ENCODE data around the gene PDE10A.
"Not testable (repeated sequence)": the region's sequence is repeated elsewhere in the genome, so short reads cannot be mapped to it uniquely, and the experiment has no call there.

Gene PDE10A

DNA sequence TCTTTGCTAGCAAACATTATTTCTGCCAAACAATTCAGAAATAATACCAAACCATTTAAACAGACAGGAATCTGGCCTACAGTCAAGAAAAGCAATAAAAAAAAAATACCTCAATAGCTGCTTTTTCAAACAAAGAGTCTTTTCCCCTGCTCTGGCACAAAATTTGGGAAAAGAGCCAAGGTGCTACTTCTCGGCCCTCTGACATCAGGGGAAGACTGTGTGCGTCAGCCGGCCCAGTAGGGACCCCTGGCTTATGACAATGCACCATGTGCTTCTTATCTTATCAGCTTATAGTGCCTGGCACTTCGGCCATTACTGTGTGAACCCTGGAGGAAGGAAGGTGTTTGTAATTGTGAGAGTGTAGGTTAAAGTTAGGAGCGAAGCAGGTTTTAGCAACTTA, 89.4 kb downstream of the PDE10A start:
- TF ChIP-seq CTCF (IDR thresholded peaks at IDR 0.05; ENCODE audit: insufficient read depth, missing control alignments): no peak
- DNase-seq (ENCODE audit: insufficient read length, low spot score) (no peak), FAIRE-seq (no peak)

GRCh38 chr6:165571721-165572132, 91.3 kb downstream of the PDE10A start:
- no peak for DNase-seq (ENCODE audit: insufficient read length, low spot score)
- no peak for FAIRE-seq
- no peak for TF ChIP-seq CTCF (IDR thresholded peaks at IDR 0.05; ENCODE audit: insufficient read depth, missing control alignments)

GRCh38 chr6:165571068-165571682, 91.9 kb downstream of the PDE10A start:
- DNase-seq (ENCODE audit: insufficient read length, low spot score): no peak
- no peak for TF ChIP-seq CTCF (IDR thresholded peaks at IDR 0.05; ENCODE audit: insufficient read depth, missing control alignments)
- FAIRE-seq: no peak

DNA sequence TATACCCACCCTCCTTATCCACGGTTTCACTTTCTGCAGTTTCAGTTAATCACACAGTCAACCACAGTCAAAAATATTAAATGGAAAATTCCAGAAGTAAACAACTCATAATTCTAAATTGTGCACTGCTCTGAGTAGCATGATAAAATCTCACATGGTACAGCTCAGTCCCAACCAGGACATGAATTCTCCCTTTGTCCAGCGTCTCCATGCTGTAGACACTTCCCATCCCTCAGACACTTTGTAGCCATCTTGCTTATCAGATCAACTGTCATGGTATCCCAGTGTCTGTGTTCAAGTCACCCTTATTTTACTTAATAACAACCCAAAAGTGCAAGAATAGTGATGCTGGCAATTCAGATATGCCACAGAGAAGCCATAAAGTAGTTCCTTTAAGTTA, 94.7 kb downstream of the PDE10A start:
- DNase-seq (ENCODE audit: insufficient read length, low spot score) (no peak), FAIRE-seq (no peak)
- TF ChIP-seq CTCF (IDR thresholded peaks at IDR 0.05; ENCODE audit: insufficient read depth, missing control alignments): no peak

DNA sequence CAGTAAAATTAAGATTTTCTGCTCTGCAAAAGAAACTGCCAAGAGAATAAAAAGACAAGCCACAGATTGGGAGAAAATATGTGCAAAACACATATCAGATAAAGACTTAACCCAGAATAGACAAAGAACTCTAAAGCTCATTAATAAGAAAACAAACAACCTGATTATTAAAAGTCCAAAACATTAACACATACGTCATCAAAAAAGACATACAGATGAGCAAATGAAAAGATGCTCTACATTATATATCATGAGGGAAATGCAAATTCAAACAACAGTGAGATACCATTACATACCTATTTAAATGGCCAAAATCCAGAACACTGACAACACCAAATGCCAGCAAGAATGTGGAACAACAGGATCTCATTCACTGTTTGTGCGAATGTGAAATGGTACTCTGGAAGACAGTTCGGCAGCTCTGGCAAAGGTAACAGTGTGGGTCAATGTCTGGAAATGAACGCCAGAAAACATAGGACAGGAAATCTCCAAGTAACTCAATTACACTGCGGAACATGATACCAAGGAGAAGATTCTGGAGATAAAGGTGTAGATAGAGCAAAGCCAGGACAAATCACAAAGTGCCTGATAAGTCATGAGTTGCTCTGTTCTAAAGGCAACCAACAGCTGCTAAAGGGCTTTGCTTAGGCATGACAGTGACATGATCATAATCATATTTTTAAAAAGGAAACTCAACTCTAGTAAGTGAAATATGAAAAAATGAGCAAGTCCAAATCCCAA, 96.8 kb downstream of the PDE10A start:
- no peak for FAIRE-seq
- TF ChIP-seq CTCF (IDR thresholded peaks at IDR 0.05; ENCODE audit: insufficient read depth, missing control alignments): no peak
- no peak for DNase-seq (ENCODE audit: insufficient read length, low spot score)

- no peak for TF ChIP-seq CTCF (IDR thresholded peaks at IDR 0.05; ENCODE audit: insufficient read depth, missing control alignments)
- no peak for DNase-seq (ENCODE audit: insufficient read length, low spot score)
- FAIRE-seq: no peak
Measured at GRCh38 chr6:165562421-165563090, 100.5 kb downstream of the PDE10A start.

- no peak for TF ChIP-seq CTCF (IDR thresholded peaks at IDR 0.05; ENCODE audit: insufficient read depth, missing control alignments)
- DNase-seq (ENCODE audit: insufficient read length, low spot score) (no peak), FAIRE-seq (no peak)
Measured at GRCh38 chr6:165559632-165560031, 103.4 kb downstream of the PDE10A start.

DNA sequence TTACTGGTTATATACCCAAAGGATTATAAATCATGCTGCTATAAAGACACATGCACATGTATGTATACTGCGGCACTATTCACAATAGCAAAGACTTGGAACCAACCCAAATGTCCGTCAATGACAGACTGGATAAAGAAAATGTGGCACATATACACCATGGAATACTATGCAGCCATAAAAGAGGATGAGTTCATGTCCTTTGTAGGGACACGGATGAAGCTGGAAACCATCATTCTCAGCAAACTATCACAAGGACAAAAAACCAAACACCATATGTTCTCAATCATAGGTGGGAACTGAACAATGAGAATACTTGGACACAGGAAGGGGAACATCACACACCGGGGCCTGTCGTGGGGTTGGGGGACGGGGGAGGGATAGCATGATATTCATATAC, 104.9 kb downstream of the PDE10A start:
- FAIRE-seq; DNase-seq (ENCODE audit: insufficient read length, low spot score): not testable (repeated sequence)
